RWPE2 (cell line): Measurements from ENCODE around the gene NAV2.

Experiments used
- ATAC-seq: fragments of 200-7000 bp; cut with Tn5 transposase; 3 replicates; pipeline ENCODE4 v1.9.1; 2021; ENCODE audit warnings: low read depth
- DNase-seq: peaks from one replicate; pipeline ENCODE4 v3.0.0-alpha.2; 2020; ENCODE audit warnings: low spot score
- H3K27ac ChIP-seq: fragments of 450-650 bp; 2 replicates; pipeline ENCODE4 v1.5.1; 2017; ENCODE audit warnings: mild to moderate bottlenecking; ENCODE audit not compliant: poor library complexity, severe bottlenecking
- H3K27me3 ChIP-seq: fragments of 250-450 bp; sonication (Bioruptor Pico); 2 replicates; pipeline ENCODE4 v1.5.1; 2021; ENCODE audit warnings: mild to moderate bottlenecking, moderate library complexity; ENCODE audit not compliant: insufficient read depth, poor library complexity, severe bottlenecking
- H3K36me3 ChIP-seq: fragments of 250-450 bp; sonication (Bioruptor Pico); 2 replicates; pipeline ENCODE4 v1.5.1; 2020; ENCODE audit warnings: low read depth, mild to moderate bottlenecking, moderate library complexity
- H3K4me1 ChIP-seq: fragments of 250-450 bp; sonication (Bioruptor Pico); 2 replicates; pipeline ENCODE4 v1.5.1; 2021; ENCODE audit warnings: mild to moderate bottlenecking, moderate library complexity; ENCODE audit not compliant: insufficient read depth, poor library complexity, severe bottlenecking
- H3K4me3 ChIP-seq: fragments of 250-450 bp; sonication (Bioruptor Pico); 2 replicates; pipeline ENCODE4 v1.5.1; 2021; ENCODE audit warnings: mild to moderate bottlenecking, moderate library complexity; ENCODE audit not compliant: severe bottlenecking
- H3K9me3 ChIP-seq: fragments of 250-450 bp; sonication (Bioruptor Pico); 2 replicates; pipeline ENCODE4 v1.5.1; 2021; ENCODE audit warnings: mild to moderate bottlenecking, moderate library complexity; ENCODE audit not compliant: severe bottlenecking
- TF ChIP-seq, protein P1 (sequence below): fragments of 450-650 bp; IDR thresholded peaks from one replicate; pipeline ENCODE4 v1.5.1; 2017; ENCODE audit warnings: mild to moderate bottlenecking, moderate library complexity; ENCODE audit not compliant: poor library complexity, severe bottlenecking

The NAV2 gene

DNA sequence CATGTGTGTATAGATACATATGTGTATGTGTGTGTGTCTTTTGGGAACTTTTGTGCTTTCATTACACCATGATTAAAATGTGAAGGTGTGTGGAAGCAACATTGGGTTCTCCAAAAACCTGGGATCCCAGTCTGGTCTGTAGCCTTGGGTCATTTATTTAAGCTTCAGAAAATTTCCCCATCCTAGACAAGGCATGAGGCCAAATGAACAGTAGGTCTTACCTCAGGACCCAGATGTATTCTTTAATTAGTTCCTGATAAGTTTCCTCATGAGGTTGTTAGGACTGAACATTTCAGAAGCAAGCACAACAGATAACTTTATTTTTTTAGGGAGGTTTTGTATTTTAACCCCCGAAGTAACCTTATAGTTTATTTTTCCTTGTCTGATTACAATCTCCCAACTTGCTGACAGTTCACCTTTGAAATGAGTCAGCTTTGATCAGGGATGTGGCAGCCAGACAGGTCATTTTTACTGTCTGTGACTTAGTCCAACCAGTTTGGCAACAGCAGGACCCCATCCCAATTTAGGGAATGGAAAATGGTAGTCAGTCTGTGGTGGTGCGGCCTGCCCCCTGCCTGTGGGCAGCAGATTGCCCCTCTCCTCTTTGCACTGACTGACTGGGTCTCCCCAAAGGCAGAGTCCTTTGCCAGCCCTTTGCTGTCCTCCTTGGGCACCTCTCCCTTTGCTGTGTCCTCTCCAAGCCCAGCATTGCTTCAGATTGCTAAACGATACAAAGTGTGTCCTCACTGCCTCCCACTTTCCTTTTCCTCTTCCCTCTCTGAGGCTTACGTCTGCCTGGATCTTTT, 88.3 kb downstream of the NAV2 start:
- DNase-seq, result no peak
- H3K4me1 ChIP-seq, result no peaks in the 10 kb centered on the region
- no peaks in the 10 kb centered on the region for H3K9me3 ChIP-seq
- H3K4me3 ChIP-seq, result no peak overlapping the region
- no peaks in the 10 kb centered on the region for H3K36me3 ChIP-seq
- TF ChIP-seq, protein P1, sequence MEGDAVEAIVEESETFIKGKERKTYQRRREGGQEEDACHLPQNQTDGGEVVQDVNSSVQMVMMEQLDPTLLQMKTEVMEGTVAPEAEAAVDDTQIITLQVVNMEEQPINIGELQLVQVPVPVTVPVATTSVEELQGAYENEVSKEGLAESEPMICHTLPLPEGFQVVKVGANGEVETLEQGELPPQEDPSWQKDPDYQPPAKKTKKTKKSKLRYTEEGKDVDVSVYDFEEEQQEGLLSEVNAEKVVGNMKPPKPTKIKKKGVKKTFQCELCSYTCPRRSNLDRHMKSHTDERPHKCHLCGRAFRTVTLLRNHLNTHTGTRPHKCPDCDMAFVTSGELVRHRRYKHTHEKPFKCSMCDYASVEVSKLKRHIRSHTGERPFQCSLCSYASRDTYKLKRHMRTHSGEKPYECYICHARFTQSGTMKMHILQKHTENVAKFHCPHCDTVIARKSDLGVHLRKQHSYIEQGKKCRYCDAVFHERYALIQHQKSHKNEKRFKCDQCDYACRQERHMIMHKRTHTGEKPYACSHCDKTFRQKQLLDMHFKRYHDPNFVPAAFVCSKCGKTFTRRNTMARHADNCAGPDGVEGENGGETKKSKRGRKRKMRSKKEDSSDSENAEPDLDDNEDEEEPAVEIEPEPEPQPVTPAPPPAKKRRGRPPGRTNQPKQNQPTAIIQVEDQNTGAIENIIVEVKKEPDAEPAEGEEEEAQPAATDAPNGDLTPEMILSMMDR, result no peak
- ATAC-seq, result no peak; the same call in 2 of the 3 replicates
- no peaks in the 10 kb centered on the region for H3K27me3 ChIP-seq
- H3K27ac ChIP-seq, result no peak overlapping the region

DNA sequence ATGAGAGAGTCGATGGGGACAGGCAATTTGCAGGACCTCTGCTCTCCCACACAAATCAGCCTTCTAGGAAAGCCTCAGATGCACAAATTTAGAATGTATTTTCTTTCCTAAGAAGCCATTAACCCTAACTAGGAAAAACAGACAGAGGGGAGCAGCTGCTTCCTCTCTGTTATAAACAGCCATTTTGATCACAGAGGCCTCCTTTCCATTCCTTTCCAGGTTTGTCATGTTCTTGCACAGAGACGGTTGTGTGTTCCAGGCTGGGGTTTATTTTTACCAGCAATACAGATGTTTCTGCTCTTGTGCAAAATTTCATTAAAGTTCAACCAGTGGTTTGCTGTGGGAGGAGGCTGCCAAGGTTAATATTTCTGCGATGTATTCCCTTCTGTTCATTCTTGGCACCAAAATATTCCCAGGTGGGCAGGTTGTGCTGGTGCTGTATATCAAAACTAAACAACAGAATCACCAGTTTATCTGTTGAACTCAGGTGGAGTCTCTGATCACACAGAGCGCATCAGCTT, 90.2 kb downstream of the NAV2 start:
- H3K36me3 ChIP-seq, result no peaks in the 10 kb centered on the region
- ATAC-seq (no peak), DNase-seq (no peak)
- no peaks in the 10 kb centered on the region for H3K4me1 ChIP-seq
- no peaks in the 10 kb centered on the region for H3K9me3 ChIP-seq
- H3K27me3 ChIP-seq, result no peaks in the 10 kb centered on the region
- TF ChIP-seq, protein P1, result no peak
- H3K27ac ChIP-seq, result no peak overlapping the region
- no peak overlapping the region for H3K4me3 ChIP-seq

DNA sequence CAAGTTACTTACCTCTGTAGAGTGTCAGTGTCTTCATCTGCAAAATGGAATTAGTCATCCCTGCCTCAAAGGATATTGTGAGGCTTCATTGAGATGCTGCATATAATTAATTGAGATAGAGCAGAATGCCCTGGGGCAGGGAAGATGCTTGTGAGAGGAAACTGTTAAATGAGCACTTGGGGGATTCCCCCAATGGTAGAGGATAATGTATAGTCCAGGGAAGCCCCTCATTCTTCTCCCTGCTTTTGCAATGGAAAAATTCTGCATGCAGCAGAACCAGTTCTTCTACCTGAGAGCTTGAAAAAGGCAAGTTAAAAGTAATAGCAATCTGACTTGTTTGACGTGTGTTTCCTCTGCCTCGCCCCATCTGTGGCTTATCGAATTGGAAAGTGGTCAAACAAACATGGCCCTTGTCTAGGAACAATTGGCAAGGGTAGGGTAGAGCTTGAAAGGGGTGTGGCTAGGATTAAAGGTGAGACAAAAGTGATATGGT, 90.9 kb downstream of the NAV2 start:
- TF ChIP-seq, protein P1, result no peak
- Histone ChIP-seq H3K4me3 (no peak overlapping the region), H3K27me3 (no peaks in the 10 kb centered on the region), H3K27ac (no peak overlapping the region), H3K4me1 (no peaks in the 10 kb centered on the region), H3K9me3 (no peaks in the 10 kb centered on the region), H3K36me3 (no peaks in the 10 kb centered on the region)
- no peak for ATAC-seq
- no peak for DNase-seq

DNA sequence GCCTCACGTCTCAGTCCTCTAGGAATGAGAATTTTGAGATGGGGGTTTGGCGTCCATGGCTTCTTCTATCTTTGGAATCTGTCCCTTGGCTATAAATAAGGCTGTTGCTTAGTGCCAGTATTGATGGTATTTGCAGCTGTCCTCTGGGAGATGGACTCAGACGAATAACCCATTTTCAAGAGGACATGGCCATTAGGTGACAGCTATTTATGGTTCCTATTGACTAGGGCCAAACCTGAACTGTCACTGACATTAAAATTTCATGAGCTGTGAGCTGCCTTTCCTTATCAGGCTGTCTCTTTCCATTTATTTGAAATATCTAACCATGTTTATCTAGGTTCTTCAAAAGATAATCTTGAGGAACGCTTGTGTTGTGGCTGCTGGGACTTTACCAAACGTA, 92.7 kb downstream of the NAV2 start:
- Histone ChIP-seq H3K9me3 (no peaks in the 10 kb centered on the region), H3K27me3 (no peaks in the 10 kb centered on the region), H3K4me1 (no peaks in the 10 kb centered on the region), H3K36me3 (no peaks in the 10 kb centered on the region), H3K4me3 (no peak overlapping the region), H3K27ac (no peak overlapping the region)
- TF ChIP-seq, protein P1, result no peak
- DNase-seq (no peak), ATAC-seq (no peak)

DNA sequence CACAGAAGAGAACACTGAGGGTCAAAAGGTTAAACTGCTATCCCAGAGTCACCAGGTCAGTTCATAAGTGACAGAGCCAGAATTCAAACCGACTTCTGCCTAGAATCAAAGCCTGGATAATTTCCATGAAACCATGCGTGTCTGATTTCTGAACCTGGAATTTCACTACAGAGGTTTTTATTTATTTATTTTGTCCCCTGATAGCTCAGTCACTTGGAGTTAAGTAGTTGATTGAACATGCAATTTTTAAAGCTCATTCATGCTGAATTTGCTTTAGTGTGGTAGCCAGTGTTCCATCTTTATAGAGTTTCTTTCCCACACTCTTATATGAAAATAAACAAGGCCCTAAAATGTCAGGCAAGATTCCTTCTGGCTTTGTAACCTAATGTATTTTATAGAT, 93.2 kb downstream of the NAV2 start:
- no peaks in the 10 kb centered on the region for H3K9me3 ChIP-seq
- no peak overlapping the region for H3K27ac ChIP-seq
- H3K36me3 ChIP-seq, result no peaks in the 10 kb centered on the region
- no peak overlapping the region for H3K4me3 ChIP-seq
- DNase-seq (no peak), ATAC-seq (no peak)
- H3K27me3 ChIP-seq, result no peaks in the 10 kb centered on the region
- TF ChIP-seq, protein P1, result no peak
- no peaks in the 10 kb centered on the region for H3K4me1 ChIP-seq
